SK-N-SH treated with all-trans-retinoic acid at 6 μM for 48 hours (cell line): ENCODE results near the gene SH2D6.

Source experiments
- ATAC-seq: fragments of 200-7000 bp; cut with Tn5 transposase; 3 replicates; pipeline ENCODE4 v1.9.1; 2020; ENCODE audit warnings: mild to moderate bottlenecking, moderate library complexity
- ARNTL ChIP-seq: fragments of 450-650 bp; formaldehyde crosslinking; IDR thresholded peaks from 2 replicates; pipeline ENCODE4 v1.5.0; 2020; ENCODE audit warnings: low read depth, mild to moderate bottlenecking, moderate library complexity, borderline replicate concordance
- BACH2 ChIP-seq: fragments of 250-450 bp; sonication (Bioruptor Pico); IDR thresholded peaks from 2 replicates; pipeline ENCODE4 v1.9.0; 2021; ENCODE audit warnings: mild to moderate bottlenecking, borderline replicate concordance
- CSDC2 ChIP-seq: fragments of 250-450 bp; sonication (Bioruptor Pico); IDR thresholded peaks from 2 replicates; pipeline ENCODE4 v1.5.0; 2020; ENCODE audit warnings: mild to moderate bottlenecking, moderate library complexity
- ESRRG ChIP-seq: fragments of 250-450 bp; sonication (Bioruptor Pico); IDR thresholded peaks from 2 replicates; pipeline ENCODE4 v1.6.1; 2021; ENCODE audit warnings: mild to moderate bottlenecking
- ISL1 ChIP-seq: fragments of 250-450 bp; sonication (Bioruptor Pico); IDR thresholded peaks from 2 replicates; pipeline ENCODE4 v2.1.2; 2022; ENCODE audit warnings: mild to moderate bottlenecking, moderate library complexity
- OSR1 ChIP-seq: fragments of 250-450 bp; sonication (Bioruptor Pico); IDR thresholded peaks from 2 replicates; pipeline ENCODE4 v1.8.0; 2022; ENCODE audit warnings: moderate library complexity, mild to moderate bottlenecking, inconsistent platforms
- POU6F1 ChIP-seq: fragments of 250-450 bp; sonication (Bioruptor Pico); IDR thresholded peaks from 2 replicates; pipeline ENCODE4 v1.8.0; 2021; ENCODE audit warnings: low read depth, mild to moderate bottlenecking, moderate library complexity, borderline replicate concordance
- PPARA ChIP-seq: fragments of 250-450 bp; sonication (Bioruptor Pico); IDR thresholded peaks from 2 replicates; pipeline ENCODE4 v1.5.0; 2020; ENCODE audit warnings: mild to moderate bottlenecking, borderline replicate concordance
- RARB ChIP-seq: fragments of 250-450 bp; sonication (Bioruptor Pico); IDR thresholded peaks from 2 replicates; pipeline ENCODE4 v1.8.0; 2021; ENCODE audit warnings: mild to moderate bottlenecking, moderate library complexity
- SNAI2 ChIP-seq: fragments of 250-450 bp; sonication (Bioruptor Pico); IDR thresholded peaks from 2 replicates; pipeline ENCODE4 v1.5.0; 2020; ENCODE audit warnings: mild to moderate bottlenecking, moderate library complexity
- TOX ChIP-seq: fragments of 250-450 bp; sonication (Bioruptor Pico); IDR thresholded peaks from 2 replicates; pipeline ENCODE4 v1.8.0; 2021; ENCODE audit warnings: mild to moderate bottlenecking, moderate library complexity, borderline replicate concordance
- TSHZ2 ChIP-seq: fragments of 250-450 bp; sonication (Bioruptor Pico); IDR thresholded peaks from 2 replicates; pipeline ENCODE4 v1.5.0; 2020; ENCODE audit warnings: mild to moderate bottlenecking, moderate library complexity
- ZFP3 ChIP-seq: fragments of 250-450 bp; sonication (Bioruptor Pico); IDR thresholded peaks from 2 replicates; pipeline ENCODE4 v1.5.0; 2020; ENCODE audit warnings: mild to moderate bottlenecking, moderate library complexity
- ZFP30 ChIP-seq: fragments of 450-650 bp; formaldehyde crosslinking; IDR thresholded peaks from 2 replicates; pipeline ENCODE4 v1.5.0; 2022; ENCODE audit warnings: mild to moderate bottlenecking, moderate library complexity
- ZNF565 ChIP-seq: fragments of 450-650 bp; formaldehyde crosslinking; conservative IDR thresholded peaks from 2 replicates; pipeline ENCODE4 v1.5.0; 2020; ENCODE audit warnings: low read depth, mild to moderate bottlenecking, moderate library complexity
- ZNF70 ChIP-seq: fragments of 450-650 bp; formaldehyde crosslinking; IDR thresholded peaks from 2 replicates; pipeline ENCODE4 v1.5.0; 2020; ENCODE audit warnings: mild to moderate bottlenecking, moderate library complexity
- ZNF8 ChIP-seq: fragments of 450-650 bp; formaldehyde crosslinking; IDR thresholded peaks from 2 replicates; pipeline ENCODE4 v1.5.0; 2020; ENCODE audit warnings: mild to moderate bottlenecking, moderate library complexity
- TF ChIP-seq, protein P1 (sequence below): fragments of 250-450 bp; sonication (Bioruptor Pico); IDR thresholded peaks from 2 replicates; pipeline ENCODE4 v1.8.0; 2020; ENCODE audit warnings: mild to moderate bottlenecking, moderate library complexity, borderline replicate concordance
- TF ChIP-seq, protein P2 (sequence below): fragments of 250-450 bp; sonication (Bioruptor Pico); IDR thresholded peaks from 2 replicates; pipeline ENCODE4 v1.5.1; 2021; ENCODE audit warnings: mild to moderate bottlenecking, moderate library complexity
- TF ChIP-seq, protein P3 (sequence below): fragments of 250-450 bp; sonication (Bioruptor Pico); IDR thresholded peaks from 2 replicates; pipeline ENCODE4 v1.5.1; 2020; ENCODE audit warnings: low read depth, mild to moderate bottlenecking, moderate library complexity

Gene SH2D6

DNA sequence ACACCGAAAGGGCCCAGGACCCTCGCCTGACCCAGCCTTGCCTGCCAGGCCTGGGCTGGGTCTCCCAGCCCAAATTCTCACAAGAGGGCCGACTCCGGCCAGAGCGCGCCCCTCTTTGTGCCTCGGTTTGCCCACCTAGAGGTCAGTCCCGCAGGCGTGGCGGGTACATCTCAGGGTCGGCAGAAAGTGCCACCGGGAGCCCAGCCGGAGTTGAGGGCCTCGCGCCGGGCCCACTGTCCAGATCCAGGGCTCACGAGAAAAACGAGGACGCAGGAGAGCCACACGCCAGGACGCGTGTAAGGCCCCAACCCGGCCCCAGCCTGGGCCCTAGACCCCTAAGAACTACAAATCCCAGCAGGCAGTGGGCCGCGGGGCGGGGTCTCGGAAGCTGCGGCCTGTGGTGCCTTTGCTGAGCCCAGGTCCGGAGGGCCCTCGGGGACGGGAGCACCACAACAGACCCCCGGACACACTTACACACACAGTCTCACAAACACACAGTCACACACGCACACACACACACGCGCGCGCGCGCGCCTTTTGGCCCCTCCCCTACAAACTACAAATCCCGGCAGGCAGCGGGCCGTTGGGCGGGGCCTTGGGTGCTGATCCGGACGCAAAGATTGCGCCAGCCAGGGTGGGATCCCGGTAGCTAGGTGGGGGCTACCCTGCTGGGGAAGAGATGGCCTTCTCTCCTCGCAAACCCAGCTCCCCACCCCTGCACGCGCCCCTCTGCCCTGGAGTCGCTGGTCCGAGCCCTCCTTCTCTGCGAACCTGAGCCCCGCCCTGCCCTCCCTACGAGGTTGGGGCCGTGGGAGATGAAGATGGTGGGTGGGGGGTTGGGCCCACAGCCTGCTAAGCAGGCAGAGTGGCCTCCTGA, at the start of gene SH2D6:
Gene SH2D6, plus strand, starts transcription at position 583 of the 877 bp plus-strand sequence. CDS start 10,752 bp downstream, outside the sequence.
- peak; percentile 90 for ATAC-seq

DNA sequence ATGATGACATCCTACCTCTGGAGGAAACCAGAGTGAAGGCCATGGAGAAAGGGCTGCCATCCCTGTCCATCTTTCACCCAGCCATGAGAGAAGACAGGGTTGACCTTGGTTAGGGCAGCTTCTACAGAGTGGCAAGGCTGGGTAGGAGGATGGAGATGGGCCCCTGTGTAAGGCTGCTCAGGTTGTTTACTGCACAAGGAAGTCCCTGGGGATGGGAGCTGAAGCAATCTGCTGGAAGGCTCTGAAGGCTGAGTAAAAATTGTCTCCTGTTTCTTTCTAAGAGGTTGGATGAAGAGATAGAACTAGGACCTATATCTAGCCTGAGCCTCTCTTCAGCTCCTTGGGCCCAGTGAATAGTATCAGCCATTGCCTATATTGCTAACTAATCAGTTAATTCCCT, 49.6 kb upstream of the SH2D6 start:
- ATAC-seq, result no peak
- TF ChIP-seq ESRRG (CRISPR knock-in tag), result no peak
- no peak for TF ChIP-seq ZNF70 (CRISPR knock-in tag)
- no peak for TF ChIP-seq SNAI2 (CRISPR knock-in tag)
- TF ChIP-seq POU6F1 (CRISPR knock-in tag), result no peak
- TF ChIP-seq, protein P1, sequence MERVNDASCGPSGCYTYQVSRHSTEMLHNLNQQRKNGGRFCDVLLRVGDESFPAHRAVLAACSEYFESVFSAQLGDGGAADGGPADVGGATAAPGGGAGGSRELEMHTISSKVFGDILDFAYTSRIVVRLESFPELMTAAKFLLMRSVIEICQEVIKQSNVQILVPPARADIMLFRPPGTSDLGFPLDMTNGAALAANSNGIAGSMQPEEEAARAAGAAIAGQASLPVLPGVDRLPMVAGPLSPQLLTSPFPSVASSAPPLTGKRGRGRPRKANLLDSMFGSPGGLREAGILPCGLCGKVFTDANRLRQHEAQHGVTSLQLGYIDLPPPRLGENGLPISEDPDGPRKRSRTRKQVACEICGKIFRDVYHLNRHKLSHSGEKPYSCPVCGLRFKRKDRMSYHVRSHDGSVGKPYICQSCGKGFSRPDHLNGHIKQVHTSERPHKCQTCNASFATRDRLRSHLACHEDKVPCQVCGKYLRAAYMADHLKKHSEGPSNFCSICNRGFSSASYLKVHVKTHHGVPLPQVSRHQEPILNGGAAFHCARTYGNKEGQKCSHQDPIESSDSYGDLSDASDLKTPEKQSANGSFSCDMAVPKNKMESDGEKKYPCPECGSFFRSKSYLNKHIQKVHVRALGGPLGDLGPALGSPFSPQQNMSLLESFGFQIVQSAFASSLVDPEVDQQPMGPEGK (CRISPR knock-in tag), result no peak
- TF ChIP-seq, protein P2, sequence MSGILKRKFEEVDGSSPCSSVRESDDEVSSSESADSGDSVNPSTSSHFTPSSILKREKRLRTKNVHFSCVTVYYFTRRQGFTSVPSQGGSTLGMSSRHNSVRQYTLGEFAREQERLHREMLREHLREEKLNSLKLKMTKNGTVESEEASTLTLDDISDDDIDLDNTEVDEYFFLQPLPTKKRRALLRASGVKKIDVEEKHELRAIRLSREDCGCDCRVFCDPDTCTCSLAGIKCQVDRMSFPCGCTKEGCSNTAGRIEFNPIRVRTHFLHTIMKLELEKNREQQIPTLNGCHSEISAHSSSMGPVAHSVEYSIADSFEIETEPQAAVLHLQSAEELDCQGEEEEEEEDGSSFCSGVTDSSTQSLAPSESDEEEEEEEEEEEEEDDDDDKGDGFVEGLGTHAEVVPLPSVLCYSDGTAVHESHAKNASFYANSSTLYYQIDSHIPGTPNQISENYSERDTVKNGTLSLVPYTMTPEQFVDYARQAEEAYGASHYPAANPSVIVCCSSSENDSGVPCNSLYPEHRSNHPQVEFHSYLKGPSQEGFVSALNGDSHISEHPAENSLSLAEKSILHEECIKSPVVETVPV, result no peak
- no peak for TF ChIP-seq CSDC2 (CRISPR knock-in tag)
- no peak for TF ChIP-seq ZFP3 (CRISPR knock-in tag)
- no peak for TF ChIP-seq ZFP30 (CRISPR knock-in tag)
- TF ChIP-seq, protein P3, sequence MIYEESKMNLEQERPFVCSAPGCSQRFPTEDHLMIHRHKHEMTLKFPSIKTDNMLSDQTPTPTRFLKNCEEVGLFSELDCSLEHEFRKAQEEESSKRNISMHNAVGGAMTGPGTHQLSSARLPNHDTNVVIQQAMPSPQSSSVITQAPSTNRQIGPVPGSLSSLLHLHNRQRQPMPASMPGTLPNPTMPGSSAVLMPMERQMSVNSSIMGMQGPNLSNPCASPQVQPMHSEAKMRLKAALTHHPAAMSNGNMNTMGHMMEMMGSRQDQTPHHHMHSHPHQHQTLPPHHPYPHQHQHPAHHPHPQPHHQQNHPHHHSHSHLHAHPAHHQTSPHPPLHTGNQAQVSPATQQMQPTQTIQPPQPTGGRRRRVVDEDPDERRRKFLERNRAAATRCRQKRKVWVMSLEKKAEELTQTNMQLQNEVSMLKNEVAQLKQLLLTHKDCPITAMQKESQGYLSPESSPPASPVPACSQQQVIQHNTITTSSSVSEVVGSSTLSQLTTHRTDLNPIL (CRISPR knock-in tag), result no peak
- TF ChIP-seq ISL1 (CRISPR knock-in tag), result no peak
- no peak for TF ChIP-seq ZNF565 (CRISPR knock-in tag)
- TF ChIP-seq ZNF8 (CRISPR knock-in tag), result no peak

More for the DNA sequence above, at the start of gene SH2D6:
- TF ChIP-seq PPARA (CRISPR knock-in tag), result no peak
- TF ChIP-seq SNAI2 (CRISPR knock-in tag), result no peak
- no peak for TF ChIP-seq ZFP3 (CRISPR knock-in tag)
- TF ChIP-seq, protein P1 (CRISPR knock-in tag), result no peak
- TF ChIP-seq ZNF70 (CRISPR knock-in tag), result no peak
- no peak for TF ChIP-seq ISL1 (CRISPR knock-in tag)
- no peak; the same call in 1 of the 2 replicates for TF ChIP-seq TSHZ2
- TF ChIP-seq, protein P2, result no peak
- TF ChIP-seq ARNTL (CRISPR knock-in tag), result no peak
- TF ChIP-seq ZNF565 (CRISPR knock-in tag), result no peak
- no peak for TF ChIP-seq OSR1
- TF ChIP-seq RARB (CRISPR knock-in tag), result no peak
- TF ChIP-seq TOX (CRISPR knock-in tag), result no peak
- no peak for TF ChIP-seq BACH2 (CRISPR knock-in tag)
- TF ChIP-seq ZFP30 (CRISPR knock-in tag), result no peak
- TF ChIP-seq, all 23 proteins: peak for 0
